IPS-NIHi11 (cell line): ENCODE data around the gene DNAJB12.

ENCODE experiments used
- DNase-seq: peaks from one replicate; pipeline ENCODE4 v3.0.0; 2012; ENCODE audit warnings: mixed read lengths, low spot score

Gene DNAJB12

DNA sequence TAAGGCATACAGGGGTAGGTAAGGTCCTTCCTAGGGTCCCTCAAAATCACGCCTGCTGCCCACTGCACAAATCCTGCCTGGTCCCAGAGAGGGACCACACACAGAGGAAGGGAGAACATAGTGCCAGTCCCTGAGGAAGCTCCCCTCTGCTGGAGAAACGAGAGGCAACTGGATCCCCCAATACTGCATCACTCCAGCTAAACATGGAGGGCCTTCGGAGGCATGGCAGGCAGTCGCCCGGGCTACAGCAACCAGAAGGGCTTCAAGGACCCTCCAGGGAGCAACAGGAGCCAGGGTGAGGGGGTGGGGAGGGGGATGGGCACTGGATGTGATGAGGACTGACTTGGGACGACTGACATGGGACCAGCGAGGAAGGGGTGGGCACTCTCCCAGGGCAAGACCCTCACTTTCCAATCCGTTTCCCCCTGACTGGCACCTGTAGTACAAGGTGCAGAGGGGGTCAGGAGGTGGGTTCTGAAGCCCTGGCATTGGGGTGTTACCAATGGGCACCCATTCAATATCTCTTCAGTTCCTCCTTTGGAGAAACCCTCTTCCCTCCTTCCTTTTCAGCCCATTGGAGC lies 59.3 kb downstream of the DNAJB12 start:
- no peak for DNase-seq

DNA sequence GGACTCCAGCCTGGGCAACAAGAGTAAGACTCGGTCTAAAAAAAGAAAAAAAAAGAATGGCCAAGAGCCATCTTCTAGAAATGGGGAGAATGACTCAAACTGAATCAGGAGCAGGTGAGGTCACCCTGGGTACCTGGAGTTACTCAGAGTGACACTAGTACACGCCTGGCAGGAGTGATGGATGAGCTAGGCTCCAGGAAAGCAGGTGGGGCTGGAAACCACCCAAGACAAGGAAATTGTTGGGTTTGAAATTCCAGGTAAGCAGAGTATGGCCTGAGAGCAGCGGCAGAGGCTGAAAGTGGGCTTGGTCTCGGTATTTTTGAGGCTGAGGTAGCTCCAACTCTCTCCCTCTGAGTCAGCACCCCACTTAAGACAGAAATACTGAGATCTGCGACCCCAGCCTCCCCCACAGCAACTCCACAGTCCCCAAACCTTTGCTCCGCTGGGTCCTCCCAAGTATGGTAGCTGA lies 62.5 kb downstream of the DNAJB12 start:
- no peak for DNase-seq

DNA sequence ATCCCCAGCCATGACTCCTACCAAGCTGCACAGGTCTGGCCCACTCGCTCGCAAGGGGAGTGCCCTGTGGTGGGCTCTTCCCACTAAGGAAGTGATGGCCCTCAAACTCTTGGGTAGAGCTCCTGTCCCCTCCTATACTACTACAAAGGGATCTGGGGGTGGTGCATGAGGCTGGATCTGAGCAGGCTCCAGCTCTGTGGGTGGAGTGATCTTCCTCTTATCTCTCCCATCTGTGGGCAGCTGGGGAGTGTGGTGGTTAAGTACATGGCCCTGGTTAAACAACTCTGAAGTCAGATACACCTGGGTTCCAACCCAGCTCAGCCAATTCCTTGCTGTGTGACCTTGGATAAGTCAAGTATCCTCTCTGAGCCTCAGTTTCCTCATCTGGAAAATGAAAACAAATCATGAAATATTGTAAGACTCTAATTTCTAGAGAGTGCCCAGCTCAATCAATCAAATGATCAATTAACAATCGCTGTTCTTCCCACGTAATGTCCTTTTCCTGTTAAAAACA lies 63.6 kb downstream of the DNAJB12 start:
- no peak for DNase-seq

DNA sequence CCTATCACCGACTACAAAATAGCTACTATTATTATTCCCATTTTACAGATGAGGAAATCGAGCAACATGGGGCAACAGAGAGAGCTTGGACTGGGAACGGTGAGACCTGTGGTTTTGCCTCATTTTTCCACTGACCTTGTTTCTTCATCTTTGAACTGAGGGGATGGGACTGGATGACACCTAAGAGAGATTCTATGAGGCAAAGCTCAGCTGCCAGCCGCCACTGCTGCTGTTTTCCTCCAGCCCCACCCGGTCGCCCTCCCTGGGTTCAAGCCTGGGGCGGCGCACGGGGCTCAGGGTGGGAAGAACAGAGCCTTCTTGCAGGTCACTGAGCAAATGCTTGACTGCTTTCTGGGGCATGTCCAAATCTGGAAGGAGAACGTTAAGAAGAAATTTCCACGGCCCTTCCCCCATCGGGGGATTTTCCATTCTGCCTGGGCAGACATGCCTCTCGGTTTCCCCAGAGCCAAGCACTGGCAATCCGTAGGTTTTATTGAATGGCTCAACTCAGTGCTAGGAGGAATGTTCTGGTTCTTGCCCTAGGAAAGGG lies 68.7 kb downstream of the DNAJB12 start:
- DNase-seq = no peak

DNA sequence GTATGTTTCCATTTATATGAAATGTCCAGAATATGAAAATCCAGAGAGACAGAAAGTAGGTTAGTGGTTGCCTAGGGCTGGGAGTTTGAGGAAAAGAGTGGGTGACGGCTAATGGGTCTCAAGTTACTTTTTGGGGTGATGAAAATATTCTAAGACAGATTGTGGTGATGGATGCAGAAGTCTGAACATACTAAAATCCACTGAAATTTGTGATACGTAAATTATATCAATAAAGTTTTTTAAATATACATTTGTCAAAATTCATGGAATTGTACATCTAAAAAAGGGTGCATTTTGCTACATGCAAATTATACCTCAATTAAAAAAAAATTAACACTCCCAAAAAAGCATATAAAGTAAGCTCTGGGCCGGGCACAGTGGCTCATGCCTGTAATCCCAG lies 71.6 kb downstream of the DNAJB12 start:
- no peak for DNase-seq
